ENCODE results near the gene DLG2. TPM values are rescaled to one million over a fixed set of nuclear protein-coding genes. Genes with fewer than 3 reads are reported as not detected.

DLG2 gene
- total and polyA plus RNA-seq, 4 donors: 0.30 to 5.5 (median 0.68) TPM

GRCh38 chr11:85485902-85486301, 141.2 kb downstream of the DLG2 start:
- H3K27me3 ChIP-seq (ENCODE audit: control insufficient read depth in 4 of 4, insufficient read depth in 4 of 4, low read length in 3 of 4): no peaks in the 10 kb centered on the region
- no peak overlapping the region for H3K9ac ChIP-seq (ENCODE audit: low read depth in 1 of 2, low read length in 2 of 2)
- WGBS: 93% methylated on average over 2 of the region's 2 CpGs
- H3K36me3 ChIP-seq (ENCODE audit: control insufficient read depth in 4 of 4, insufficient read depth in 3 of 4, low read depth in 1 of 4, low read length in 3 of 4): no peaks in the 10 kb centered on the region
- no peaks in the 10 kb centered on the region for H3K4me1 ChIP-seq (ENCODE audit: control insufficient read depth in 4 of 4, insufficient read depth in 4 of 4, low read length in 3 of 4)
- no peak for DNase-seq (ENCODE audit: low spot score)
- no peak for TF ChIP-seq ZBTB33 (IDR thresholded peaks at IDR 0.05)
- TF ChIP-seq GABPA (IDR thresholded peaks at IDR 0.05 in 1 of 2, conservative IDR thresholded peaks at IDR 0.05 in 1 of 2): no peak
- TF ChIP-seq YY1 (IDR thresholded peaks at IDR 0.05): no peak
- no peak for TF ChIP-seq RXRA (IDR thresholded peaks at IDR 0.05)
- peaks cover 0 to 8% (median 3%) of the 10 kb centered on the region in 4 donors for H3K9me3 ChIP-seq (ENCODE audit: control insufficient read depth in 4 of 4, low read length in 3 of 4)
- no peak overlapping the region for H3K27ac ChIP-seq (ENCODE audit: low read depth in 1 of 2, low read length in 2 of 2)
- H3K4me3 ChIP-seq (ENCODE audit: low read depth in 1 of 3, low read length in 3 of 3): no peak overlapping the region

- no peak for DNase-seq (ENCODE audit: low spot score)
Observed at GRCh38 chr11:85483861-85484260, 143.3 kb downstream of the DLG2 start.

More at GRCh38 chr11:85483861-85484260, 143.3 kb downstream of the DLG2 start:
- Histone ChIP-seq H3K27ac (ENCODE audit: low read depth in 1 of 2, low read length in 2 of 2) (no peak overlapping the region), H3K4me3 (ENCODE audit: low read depth in 1 of 3, low read length in 3 of 3) (no peak overlapping the region), H3K36me3 (ENCODE audit: control insufficient read depth in 4 of 4, insufficient read depth in 3 of 4, low read depth in 1 of 4, low read length in 3 of 4) (no peaks in the 10 kb centered on the region), H3K9me3 (ENCODE audit: control insufficient read depth in 4 of 4, low read length in 3 of 4) (peaks cover 0 to 8% (median 3%) of the 10 kb centered on the region in 4 donors), H3K9ac (ENCODE audit: low read depth in 1 of 2, low read length in 2 of 2) (no peak overlapping the region), H3K4me1 (ENCODE audit: control insufficient read depth in 4 of 4, insufficient read depth in 4 of 4, low read length in 3 of 4) (no peaks in the 10 kb centered on the region), H3K27me3 (ENCODE audit: control insufficient read depth in 4 of 4, insufficient read depth in 4 of 4, low read length in 3 of 4) (no peaks in the 10 kb centered on the region)
- TF ChIP-seq RAD21 (IDR thresholded peaks at IDR 0.05): no peak
- TF ChIP-seq REST (IDR thresholded peaks at IDR 0.05): no peak
- TF ChIP-seq HNF4A (conservative IDR thresholded peaks at IDR 0.05): no peak
- no peak for TF ChIP-seq CTCF (IDR thresholded peaks at IDR 0.05; ENCODE audit: low read depth, low read length, missing input control)
- no peak for TF ChIP-seq NR2F2 (IDR thresholded peaks at IDR 0.05)
- no peak for TF ChIP-seq ZBTB33 (IDR thresholded peaks at IDR 0.05)
- no peak for TF ChIP-seq FOXA1 (IDR thresholded peaks at IDR 0.05)
- no peak for TF ChIP-seq HNF4G (IDR thresholded peaks at IDR 0.05)
- TF ChIP-seq GABPA (IDR thresholded peaks at IDR 0.05 in 1 of 2, conservative IDR thresholded peaks at IDR 0.05 in 1 of 2): no peak
- TF ChIP-seq TAF1 (conservative IDR thresholded peaks at IDR 0.05): no peak
- no peak for TF ChIP-seq FOXA2 (IDR thresholded peaks at IDR 0.05)
- no peak for TF ChIP-seq ATF3 (IDR thresholded peaks at IDR 0.05)
- 94% methylated on average over 20 of the region's 20 CpGs for WGBS
